Loucy (cell line): ENCODE data around the gene ABLIM2.

ENCODE experiments used
- H2AFZ ChIP-seq: fragments of 200-600 bp; sonication (generic); 2 replicates; pipeline ENCODE4 v1.6.0; 2016; ENCODE audit warnings: antibody characterized with exemption, mild to moderate bottlenecking, low read length, moderate library complexity
- H3F3A ChIP-seq: fragments of 200-600 bp; 2 replicates; pipeline ENCODE4 v1.6.0; 2016; ENCODE audit warnings: antibody characterized with exemption, low read depth, mild to moderate bottlenecking
- H3K27me3 ChIP-seq: fragments of 200-600 bp; sonication (generic); 2 replicates; pipeline ENCODE4 v1.6.1; 2014; ENCODE audit warnings: low read length, mild to moderate bottlenecking; ENCODE audit not compliant: insufficient read depth, poor library complexity, severe bottlenecking
- H3K36me3 ChIP-seq: fragments of 200-600 bp; sonication (generic); 2 replicates; pipeline ENCODE4 v1.6.1; 2016; ENCODE audit warnings: low read length; ENCODE audit not compliant: insufficient read depth
- H3K4me1 ChIP-seq: fragments of 200-600 bp; sonication (generic); 2 replicates; pipeline ENCODE4 v1.5.1; 2014; ENCODE audit warnings: low read length, mild to moderate bottlenecking; ENCODE audit not compliant: insufficient read depth, poor library complexity, severe bottlenecking
- H3K4me2 ChIP-seq: fragments of 200-600 bp; sonication (generic); 2 replicates; pipeline ENCODE4 v1.6.0; 2014; ENCODE audit warnings: antibody characterized with exemption, low read length, low read depth, mild to moderate bottlenecking; ENCODE audit not compliant: poor library complexity, severe bottlenecking
- H3K4me3 ChIP-seq: fragments of 200-600 bp; sonication (generic); 2 replicates; pipeline ENCODE4 v1.5.1; 2014; ENCODE audit warnings: low read length, mild to moderate bottlenecking, mixed read lengths; ENCODE audit not compliant: poor library complexity, severe bottlenecking
- H3K79me2 ChIP-seq: fragments of 200-600 bp; sonication (generic); 2 replicates; pipeline ENCODE4 v1.6.1; 2014; ENCODE audit warnings: low read length; ENCODE audit not compliant: insufficient read depth
- H3K9ac ChIP-seq: fragments of 200-600 bp; sonication (generic); 2 replicates; pipeline ENCODE4 v1.6.0; 2014; ENCODE audit warnings: mild to moderate bottlenecking, low read depth, low read length, moderate library complexity; ENCODE audit not compliant: poor library complexity, severe bottlenecking
- H3K9me2 ChIP-seq: fragments of 200-600 bp; sonication (generic); replicated peaks from 2 replicates; pipeline ENCODE4 v1.6.1; 2016; ENCODE audit warnings: low read depth, low read length, mixed read lengths
- H3K9me3 ChIP-seq: fragments of 200-600 bp; sonication (generic); 2 replicates; pipeline ENCODE4 v1.6.1; 2014; ENCODE audit warnings: mild to moderate bottlenecking, antibody characterized with exemption, low read length, low read depth; ENCODE audit not compliant: insufficient read depth
- H4K20me1 ChIP-seq: fragments of 200-600 bp; sonication (generic); 2 replicates; pipeline ENCODE4 v1.6.0; 2014; ENCODE audit warnings: antibody characterized with exemption, low read length, mild to moderate bottlenecking; ENCODE audit not compliant: insufficient read depth, poor library complexity, severe bottlenecking
- CTCF ChIP-seq: fragments of 200-600 bp; sonication (generic); conservative IDR thresholded peaks from 2 replicates; pipeline ENCODE4 v1.5.1; 2014; ENCODE audit warnings: mild to moderate bottlenecking, antibody characterized with exemption, low read length
- EZH2phosphoT487 ChIP-seq: fragments of 200-600 bp; IDR thresholded peaks from 2 replicates; pipeline ENCODE4 v1.6.1; 2018; ENCODE audit warnings: antibody characterized with exemption, mild to moderate bottlenecking, moderate library complexity, borderline replicate concordance

Gene ABLIM2

DNA sequence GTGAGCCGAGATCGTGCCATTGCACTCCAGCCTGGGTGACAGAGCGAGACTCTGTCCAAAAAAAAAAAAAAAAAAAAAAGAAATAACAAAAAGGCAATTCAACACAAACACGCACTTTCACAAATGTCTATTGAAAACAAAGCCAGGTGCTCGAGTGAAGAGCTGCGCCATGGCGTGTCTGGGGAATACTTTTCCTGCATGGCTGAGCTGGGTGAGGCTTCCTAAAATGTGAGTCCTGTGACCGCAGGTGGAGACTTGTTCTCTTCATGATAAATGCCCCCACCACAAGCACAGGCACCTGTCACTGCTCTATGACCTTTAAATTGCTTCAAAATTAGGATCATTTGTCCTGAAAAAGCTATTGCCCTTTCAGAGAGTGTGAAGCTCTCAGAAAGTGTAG, 4.0 kb upstream of the ABLIM2 start:
- H3K9me3 ChIP-seq: no peaks in the 10 kb centered on the region; the same call in 1 of the 2 replicates
- peaks cover 5% of the 10 kb centered on the region for H3K4me1 ChIP-seq
- no peaks in the 10 kb centered on the region for H3K36me3 ChIP-seq
- no peak overlapping the region for H2AFZ ChIP-seq
- no peaks in the 10 kb centered on the region for H3K9me2 ChIP-seq
- H3K9ac ChIP-seq: no peak overlapping the region
- no peaks in the 10 kb centered on the region for H3K79me2 ChIP-seq
- H3K27me3 ChIP-seq: no peaks in the 10 kb centered on the region
- no peak overlapping the region for H3K4me3 ChIP-seq
- H3K4me2 ChIP-seq: no peak overlapping the region
- no peak for TF ChIP-seq CTCF
- TF ChIP-seq EZH2phosphoT487: no peak
- no peaks in the 10 kb centered on the region for H3F3A ChIP-seq
- H4K20me1 ChIP-seq: no peaks in the 10 kb centered on the region

- Histone ChIP-seq H3K27me3 (no peaks in the 10 kb centered on the region), H2AFZ (no peak overlapping the region)
Measured at GRCh38 chr4:8160572-8160971, 2.0 kb upstream of the ABLIM2 start.

DNA sequence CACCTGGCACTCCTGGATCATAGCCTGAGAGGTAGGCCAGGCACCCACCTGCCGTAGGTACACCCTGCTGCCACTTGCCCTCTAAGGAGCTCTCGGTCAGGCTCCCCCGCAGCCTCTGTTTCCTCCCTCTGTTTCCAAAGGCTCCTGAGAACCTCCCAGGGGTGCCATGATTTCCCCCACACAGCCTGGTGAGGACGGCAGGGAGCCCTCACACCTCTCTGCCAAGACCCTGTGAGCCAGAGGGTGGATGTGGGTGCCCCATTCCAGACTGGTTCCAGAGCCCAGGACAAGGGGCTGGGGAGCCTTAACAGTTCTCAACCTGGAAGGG, 1.6 kb upstream of the ABLIM2 start:
- H3K36me3 ChIP-seq: no peaks in the 10 kb centered on the region
- no peaks in the 10 kb centered on the region for H3F3A ChIP-seq
- no peaks in the 10 kb centered on the region for H3K79me2 ChIP-seq
- H2AFZ ChIP-seq: no peak overlapping the region
- H3K9ac ChIP-seq: no peak overlapping the region
- H3K4me3 ChIP-seq: no peak overlapping the region
- H3K4me2 ChIP-seq: no peak overlapping the region
- TF ChIP-seq EZH2phosphoT487 (no peak), CTCF (no peak)
- H3K9me3 ChIP-seq: no peaks in the 10 kb centered on the region
- H4K20me1 ChIP-seq: no peaks in the 10 kb centered on the region
- no peaks in the 10 kb centered on the region for H3K27me3 ChIP-seq
- H3K4me1 ChIP-seq: peaks cover 5% of the 10 kb centered on the region
- H3K9me2 ChIP-seq: no peaks in the 10 kb centered on the region

More at GRCh38 chr4:8160572-8160971, 2.0 kb upstream of the ABLIM2 start:
- TF ChIP-seq CTCF (no peak), EZH2phosphoT487 (no peak)
- Histone ChIP-seq H3K9me2 (no peaks in the 10 kb centered on the region), H3K36me3 (no peaks in the 10 kb centered on the region), H3K4me3 (no peak overlapping the region), H3F3A (no peaks in the 10 kb centered on the region), H4K20me1 (no peaks in the 10 kb centered on the region), H3K9ac (no peak overlapping the region), H3K4me2 (no peak overlapping the region), H3K9me3 (no peaks in the 10 kb centered on the region), H3K79me2 (no peaks in the 10 kb centered on the region), H3K4me1 (peaks cover 5% of the 10 kb centered on the region)
